Ishikawa (cell line): ENCODE results near the gene SLC16A7.

Experiments used
- CEBPB ChIP-seq: IDR thresholded peaks from 2 replicates; pipeline ENCODE4 v1.6.1; 2012
- CREB1 ChIP-seq: IDR thresholded peaks from 2 replicates; pipeline ENCODE4 v1.6.1; 2012; ENCODE audit warnings: low read depth
- EGR1 ChIP-seq: IDR thresholded peaks from 2 replicates; pipeline ENCODE4 v1.6.1; 2012
- EP300 ChIP-seq: IDR thresholded peaks from 2 replicates; pipeline ENCODE4 v1.6.1; 2012; ENCODE audit warnings: borderline replicate concordance
- FOXM1 ChIP-seq: IDR thresholded peaks from 2 replicates; pipeline ENCODE4 v1.6.1; 2012; ENCODE audit warnings: low read depth, borderline replicate concordance
- NFIC ChIP-seq: IDR thresholded peaks from 2 replicates; pipeline ENCODE4 v1.6.1; 2012
- RAD21 ChIP-seq: IDR thresholded peaks from 2 replicates; pipeline ENCODE4 v1.6.1; 2012; ENCODE audit warnings: low read depth
- REST ChIP-seq: IDR thresholded peaks from 2 replicates; pipeline ENCODE4 v1.6.1; 2012; ENCODE audit warnings: low read depth, mild to moderate bottlenecking
- TAF1 ChIP-seq: IDR thresholded peaks from 2 replicates; pipeline ENCODE4 v1.6.1; 2012; ENCODE audit warnings: low read depth, mild to moderate bottlenecking
- TCF12 ChIP-seq: IDR thresholded peaks from 2 replicates; pipeline ENCODE4 v1.6.1; 2012; ENCODE audit warnings: low read depth
- TEAD4 ChIP-seq: IDR thresholded peaks from 2 replicates; pipeline ENCODE4 v1.6.1; 2012
- YY1 ChIP-seq: IDR thresholded peaks from 2 replicates; pipeline ENCODE4 v1.6.1; 2012; ENCODE audit warnings: low read depth
- ZBTB7A ChIP-seq: IDR thresholded peaks from 2 replicates; pipeline ENCODE4 v1.6.1; 2012; ENCODE audit warnings: low read depth
- TF ChIP-seq, protein P1 (sequence below): IDR thresholded peaks from 2 replicates; pipeline ENCODE4 v1.6.1; 2012
- TF ChIP-seq, protein P2 (sequence below): IDR thresholded peaks from 2 replicates; pipeline ENCODE4 v1.6.1; 2012

SLC16A7 gene

DNA sequence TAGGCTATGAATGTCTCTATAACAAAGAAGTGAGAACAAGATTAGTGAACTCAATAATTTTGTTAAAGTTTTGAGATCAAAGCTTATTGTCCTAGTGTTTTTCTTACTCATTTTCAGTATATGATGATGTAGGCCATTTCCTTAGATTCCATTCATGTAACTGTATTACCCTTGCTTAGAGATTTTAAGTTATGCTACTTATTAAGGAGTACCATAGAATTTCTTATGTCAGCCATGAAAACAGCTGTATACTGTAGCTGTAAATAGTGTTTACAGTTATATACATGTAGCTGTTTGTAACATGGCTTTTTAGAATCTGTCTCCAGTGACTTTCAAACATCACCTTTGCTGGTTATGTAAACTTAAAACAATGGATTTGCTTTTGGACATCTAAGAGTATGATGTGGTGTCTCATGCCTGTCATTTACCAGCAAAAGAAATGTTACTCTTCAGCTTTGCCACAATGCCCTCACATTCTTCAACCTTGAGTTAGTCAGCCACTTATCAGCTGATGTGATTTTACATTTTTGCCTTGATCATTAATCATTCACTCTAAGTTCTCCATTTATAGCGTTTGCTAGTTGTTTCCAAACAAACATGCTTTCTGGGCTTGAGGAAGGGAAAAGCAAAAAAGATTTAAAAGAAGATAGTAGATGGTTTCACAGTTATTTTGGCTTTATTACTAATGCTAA is 55.5 kb downstream of the SLC16A7 start:
- 0 out of 2 replicates have a peak, but pooled peaks have one; percentile 19 for TF ChIP-seq EP300
- TF ChIP-seq YY1, result no peak
- no peak for TF ChIP-seq TAF1
- peak; percentile 65; the same call in 1 of the 2 replicates for TF ChIP-seq TEAD4
- TF ChIP-seq TCF12, result no peak
- no peak for TF ChIP-seq ZBTB7A

DNA sequence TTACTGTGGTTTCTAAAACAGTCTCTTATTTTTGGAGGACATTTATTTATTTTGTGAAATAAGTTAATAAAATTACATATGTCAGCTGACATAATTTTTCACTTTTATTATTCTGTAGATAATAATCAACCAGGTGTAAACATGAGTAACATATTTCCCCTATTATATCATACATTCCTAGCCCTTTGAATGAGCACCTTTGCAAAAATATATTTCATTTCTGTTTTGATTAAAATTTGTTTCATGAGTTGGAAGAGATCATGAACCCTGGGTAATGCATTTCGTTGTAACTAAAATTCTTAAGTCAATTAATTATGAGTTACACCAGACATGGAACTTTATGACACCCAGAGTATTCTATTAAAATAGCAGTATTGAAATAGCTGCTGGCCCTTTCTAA is 56.3 kb downstream of the SLC16A7 start:
- TF ChIP-seq, protein P1, sequence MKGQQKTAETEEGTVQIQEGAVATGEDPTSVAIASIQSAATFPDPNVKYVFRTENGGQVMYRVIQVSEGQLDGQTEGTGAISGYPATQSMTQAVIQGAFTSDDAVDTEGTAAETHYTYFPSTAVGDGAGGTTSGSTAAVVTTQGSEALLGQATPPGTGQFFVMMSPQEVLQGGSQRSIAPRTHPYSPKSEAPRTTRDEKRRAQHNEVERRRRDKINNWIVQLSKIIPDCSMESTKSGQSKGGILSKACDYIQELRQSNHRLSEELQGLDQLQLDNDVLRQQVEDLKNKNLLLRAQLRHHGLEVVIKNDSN, result no peak
- TF ChIP-seq CEBPB (no peak), EP300 (no peak), TEAD4 (no peak), RAD21 (no peak), YY1 (no peak), EGR1 (no peak), TAF1 (no peak), FOXM1 (no peak), REST (no peak), ZBTB7A (no peak), CREB1 (no peak), NFIC (no peak)

- TF ChIP-seq TEAD4, result no peak
Observed at GRCh38 chr12:59654061-59654460, 58.2 kb downstream of the SLC16A7 start.

GRCh38 chr12:59657266-59657665 is 61.4 kb downstream of the SLC16A7 start:
- TF ChIP-seq FOXM1 (no peak), TEAD4 (peak; percentile 41; the same call in 1 of the 2 replicates)

DNA sequence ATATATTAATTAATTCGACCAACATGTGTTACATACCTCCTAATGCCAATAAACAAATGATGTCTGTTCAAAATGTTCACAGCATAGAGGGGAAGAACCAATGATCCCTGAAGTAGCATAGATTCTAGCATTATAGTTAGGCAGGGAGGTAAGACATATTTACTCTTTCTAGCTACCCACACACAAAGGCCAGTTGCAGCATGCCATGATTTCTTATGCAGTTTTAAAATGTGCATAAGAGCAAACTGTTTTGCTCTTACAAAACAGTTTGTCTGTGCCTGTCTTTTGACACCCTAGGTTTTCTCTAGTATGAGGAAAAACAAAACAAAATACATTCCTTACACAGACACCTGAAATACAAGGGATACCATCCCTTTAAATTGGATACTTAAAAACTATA is 61.9 kb downstream of the SLC16A7 start:
- TF ChIP-seq CREB1, result no peak
- no peak for TF ChIP-seq EP300
- TF ChIP-seq EGR1, result no peak
- TF ChIP-seq REST, result no peak
- TF ChIP-seq NFIC, result no peak
- no peak for TF ChIP-seq YY1
- no peak for TF ChIP-seq TAF1
- no peak for TF ChIP-seq TEAD4
- TF ChIP-seq, protein P2, sequence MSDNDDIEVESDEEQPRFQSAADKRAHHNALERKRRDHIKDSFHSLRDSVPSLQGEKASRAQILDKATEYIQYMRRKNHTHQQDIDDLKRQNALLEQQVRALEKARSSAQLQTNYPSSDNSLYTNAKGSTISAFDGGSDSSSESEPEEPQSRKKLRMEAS, result no peak
- no peak for TF ChIP-seq ZBTB7A
- no peak for TF ChIP-seq FOXM1
- TF ChIP-seq TCF12, result no peak
- TF ChIP-seq, protein P1, result no peak
- TF ChIP-seq RAD21, result no peak
- no peak for TF ChIP-seq CEBPB

DNA sequence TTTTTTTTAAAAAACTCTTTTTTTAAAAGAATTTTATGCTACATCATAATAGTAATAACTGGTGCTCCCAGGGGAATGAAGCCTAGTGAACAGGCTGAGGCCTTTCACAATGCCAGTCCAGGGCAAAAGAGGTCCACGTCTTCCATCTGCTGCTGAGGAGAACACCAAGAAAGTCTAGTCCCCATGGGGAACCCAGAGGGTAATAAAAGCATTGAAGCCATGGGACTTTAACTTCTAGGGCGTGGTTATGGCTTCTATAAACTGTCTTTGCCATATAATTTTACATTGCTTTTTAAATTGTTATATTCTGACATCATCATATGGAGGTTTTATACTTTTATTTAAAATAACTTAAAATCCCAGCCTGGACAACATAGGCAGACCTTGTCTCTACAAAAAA is 64.3 kb downstream of the SLC16A7 start:
- TF ChIP-seq ZBTB7A, result no peak
- no peak for TF ChIP-seq TCF12
- no peak for TF ChIP-seq TEAD4
- no peak for TF ChIP-seq FOXM1
- TF ChIP-seq, protein P2, result no peak
- TF ChIP-seq CEBPB, result no peak
- TF ChIP-seq TAF1, result no peak
- TF ChIP-seq EP300, result no peak
- TF ChIP-seq EGR1, result no peak
- TF ChIP-seq CREB1, result no peak
- TF ChIP-seq REST, result no peak
